ENCODE data around the gene GALM. TPM values are rescaled to one million over a fixed set of nuclear protein-coding genes. Genes with fewer than 3 reads are reported as not detected.

The GALM gene
- total and polyA plus RNA-seq, 2 donors (not counting 3 experiments of a cell fraction or from before 2014, with no cell fraction given): 4.8 to 6.1 TPM

- TF ChIP-seq, protein P1, sequence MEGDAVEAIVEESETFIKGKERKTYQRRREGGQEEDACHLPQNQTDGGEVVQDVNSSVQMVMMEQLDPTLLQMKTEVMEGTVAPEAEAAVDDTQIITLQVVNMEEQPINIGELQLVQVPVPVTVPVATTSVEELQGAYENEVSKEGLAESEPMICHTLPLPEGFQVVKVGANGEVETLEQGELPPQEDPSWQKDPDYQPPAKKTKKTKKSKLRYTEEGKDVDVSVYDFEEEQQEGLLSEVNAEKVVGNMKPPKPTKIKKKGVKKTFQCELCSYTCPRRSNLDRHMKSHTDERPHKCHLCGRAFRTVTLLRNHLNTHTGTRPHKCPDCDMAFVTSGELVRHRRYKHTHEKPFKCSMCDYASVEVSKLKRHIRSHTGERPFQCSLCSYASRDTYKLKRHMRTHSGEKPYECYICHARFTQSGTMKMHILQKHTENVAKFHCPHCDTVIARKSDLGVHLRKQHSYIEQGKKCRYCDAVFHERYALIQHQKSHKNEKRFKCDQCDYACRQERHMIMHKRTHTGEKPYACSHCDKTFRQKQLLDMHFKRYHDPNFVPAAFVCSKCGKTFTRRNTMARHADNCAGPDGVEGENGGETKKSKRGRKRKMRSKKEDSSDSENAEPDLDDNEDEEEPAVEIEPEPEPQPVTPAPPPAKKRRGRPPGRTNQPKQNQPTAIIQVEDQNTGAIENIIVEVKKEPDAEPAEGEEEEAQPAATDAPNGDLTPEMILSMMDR (IDR thresholded peaks at IDR 0.05; ENCODE audit: extremely low read depth in 1 of 2, insufficient read depth in 1 of 2, low read depth in 1 of 2, low read length in 2 of 2): no peak
- no peak for TF ChIP-seq MYC (IDR thresholded peaks at IDR 0.05; ENCODE audit: low read depth, low read length)
- no peak for TF ChIP-seq FOS (IDR thresholded peaks at IDR 0.05; ENCODE audit: borderline replicate concordance, insufficient read depth, low read length)
- Histone ChIP-seq H3K9me1 (replicated peaks; ENCODE audit: control insufficient read depth, extremely low read depth, insufficient read depth, low read length) (no peaks in the 10 kb centered on the region), H3K9ac (replicated peaks; ENCODE audit: extremely low read depth, insufficient read depth, low read length) (no peak overlapping the region), H3K4me2 (ENCODE audit: insufficient read depth, low read length) (no peak overlapping the region), H3K36me3 (ENCODE audit: control insufficient read depth in 2 of 2, extremely low read depth in 1 of 2, insufficient read depth in 2 of 2, low read length in 2 of 2) (no peaks in the 10 kb centered on the region), H3K27ac (ENCODE audit: insufficient read depth, low read depth, low read length) (no peak overlapping the region), H3K27me3 (ENCODE audit: control insufficient read depth in 2 of 2, insufficient read depth in 2 of 2, low read length in 2 of 2) (peaks cover 0 to 2% of the 10 kb centered on the region in 2 experiments), H3K4me1 (ENCODE audit: control insufficient read depth, extremely low read depth, insufficient read depth, low read length) (no peaks in the 10 kb centered on the region), H3K79me2 (ENCODE audit: control insufficient read depth, insufficient read depth, low read length) (no peaks in the 10 kb centered on the region), H3K9me3 (replicated peaks; ENCODE audit: control insufficient read depth, insufficient read depth, low read length) (no peaks in the 10 kb centered on the region), H2AFZ (ENCODE audit: low read depth, low read length) (no peak overlapping the region), H4K20me1 (replicated peaks; ENCODE audit: control insufficient read depth, extremely low read depth, insufficient read depth, low read length) (no peaks in the 10 kb centered on the region), H3K4me3 (replicated peaks in 1 of 3; ENCODE audit: insufficient read depth in 1 of 3, low read depth in 1 of 3, low read length in 3 of 3) (no peak overlapping the region)
- ChIA-PET CTCF (interaction anchor here (1.2 kb wide), 1 partner anchor 46 kb away, joined by 3 read pairs; no protein-coding TSS in a partner anchor), POLR2A (no interaction called here)
- dilution Hi-C loops (cut with MboI; ENCODE audit: extremely low pct_ligation_motif_present, low sequenced_read_pairs) (no loop called here), intact Hi-C loops (cut with micrococcal nuclease) (no loop called here)
- FAIRE-seq (no peak), DNase-seq (ENCODE audit: low read depth, low spot score) (no peak)
- no TSS peak for BruUV-seq (replicated peaks)
These were observed 16.7 kb upstream of the GALM start for GRCh38 chr2:38649176-38649728.

GRCh38 chr2:38650012-38650411 is 15.9 kb upstream of the GALM start:
- dilution Hi-C loops (cut with MboI; ENCODE audit: extremely low pct_ligation_motif_present, low sequenced_read_pairs): no loop called here
- no peaks in the 10 kb centered on the region for H3K9me3 ChIP-seq (replicated peaks; ENCODE audit: control insufficient read depth, insufficient read depth, low read length)
- TF ChIP-seq, protein P1 (IDR thresholded peaks at IDR 0.05; ENCODE audit: extremely low read depth in 1 of 2, insufficient read depth in 1 of 2, low read depth in 1 of 2, low read length in 2 of 2): no peak
- TF ChIP-seq JUN (IDR thresholded peaks at IDR 0.05; ENCODE audit: borderline replicate concordance, insufficient read depth, insufficient read length, low read depth): no peak
- no peak for TF ChIP-seq POLR2AphosphoS5 (IDR thresholded peaks at IDR 0.05; ENCODE audit: insufficient read depth, low read depth, low read length)
- TF ChIP-seq FOS (IDR thresholded peaks at IDR 0.05; ENCODE audit: borderline replicate concordance, insufficient read depth, low read length): no peak
- no peak for TF ChIP-seq POLR2A (IDR thresholded peaks at IDR 0.05; ENCODE audit: low read depth, low read length)
- TF ChIP-seq MAX (IDR thresholded peaks at IDR 0.05; ENCODE audit: insufficient read depth, insufficient read length): no peak
- no peak for TF ChIP-seq GATA2 (IDR thresholded peaks at IDR 0.05; ENCODE audit: insufficient read depth, insufficient read length, low read depth, low read length)
- TF ChIP-seq MYC (IDR thresholded peaks at IDR 0.05; ENCODE audit: low read depth, low read length): no peak
- no peak for TF ChIP-seq EZH2 (IDR thresholded peaks at IDR 0.05; ENCODE audit: borderline replicate concordance, low read depth, low read length, severe bottlenecking)
- no peaks in the 10 kb centered on the region for H3K4me1 ChIP-seq (ENCODE audit: control insufficient read depth, extremely low read depth, insufficient read depth, low read length)
- no peak overlapping the region for H3K27ac ChIP-seq (ENCODE audit: insufficient read depth, low read depth, low read length)
- BruUV-seq (replicated peaks): no TSS peak
- H2AFZ ChIP-seq (ENCODE audit: low read depth, low read length): no peak overlapping the region
- no peaks in the 10 kb centered on the region for H3K79me2 ChIP-seq (ENCODE audit: control insufficient read depth, insufficient read depth, low read length)
- no peak for FAIRE-seq
- H3K9me1 ChIP-seq (replicated peaks; ENCODE audit: control insufficient read depth, extremely low read depth, insufficient read depth, low read length): no peaks in the 10 kb centered on the region
- CTCF ChIA-PET: interaction anchor here (0.8 to 1.1 kb wide), 2 partner anchors 11 to 68 kb away, joined by 3 read pairs; no protein-coding TSS in a partner anchor
- peaks cover 0 to 2% of the 10 kb centered on the region in 2 experiments for H3K27me3 ChIP-seq (ENCODE audit: control insufficient read depth in 2 of 2, insufficient read depth in 2 of 2, low read length in 2 of 2)
- no peak for DNase-seq (ENCODE audit: low read depth, low spot score)
- H3K36me3 ChIP-seq (ENCODE audit: control insufficient read depth in 2 of 2, extremely low read depth in 1 of 2, insufficient read depth in 2 of 2, low read length in 2 of 2): no peaks in the 10 kb centered on the region
- no peak overlapping the region for H3K9ac ChIP-seq (replicated peaks; ENCODE audit: extremely low read depth, insufficient read depth, low read length)
- H3K4me2 ChIP-seq (ENCODE audit: insufficient read depth, low read length): no peak overlapping the region
- no peaks in the 10 kb centered on the region for H4K20me1 ChIP-seq (replicated peaks; ENCODE audit: control insufficient read depth, extremely low read depth, insufficient read depth, low read length)
- POLR2A ChIA-PET: no interaction called here
- no peak overlapping the region for H3K4me3 ChIP-seq (replicated peaks in 1 of 3; ENCODE audit: insufficient read depth in 1 of 3, low read depth in 1 of 3, low read length in 3 of 3)
- intact Hi-C loops (cut with micrococcal nuclease): no loop called here

Data from endothelial cell of umbilical vein (primary cell).